HepG2 (cell line): ENCODE measurements around the gene SATB2. TPM values are rescaled to one million over a fixed set of nuclear protein-coding genes. Genes with fewer than 3 reads are reported as not detected.

Source experiments
- HNRNPK ChIP-seq: fragments of 200-400 bp; formaldehyde crosslinking; IDR thresholded peaks from 2 replicates; pipeline ENCODE4 v1.6.1; 2018; ENCODE audit warnings: low read length, low read depth, moderate library complexity, mild to moderate bottlenecking; ENCODE audit not compliant: poor library complexity, severe bottlenecking
- MIER3 ChIP-seq: IDR thresholded peaks from 2 replicates; pipeline ENCODE4 v1.6.1; 2016; ENCODE audit warnings: missing compliant biosample characterization, borderline replicate concordance
- TP53 ChIP-seq: sonication (generic); formaldehyde crosslinking; conservative IDR thresholded peaks from 2 replicates; pipeline ENCODE4 v1.4.0; 2020; ENCODE audit warnings: missing genetic modification reagents
- WIZ ChIP-seq: sonication (generic); formaldehyde crosslinking; IDR thresholded peaks from 2 replicates; pipeline ENCODE4 v1.5.1; 2020; ENCODE audit warnings: mild to moderate bottlenecking, missing genetic modification reagents
- XRCC5 ChIP-seq: fragments of 200-400 bp; formaldehyde crosslinking; optimal IDR thresholded peaks from 2 replicates; pipeline ENCODE3; 2017; ENCODE audit warnings: mild to moderate bottlenecking, low read length
- ZFP36L1 ChIP-seq: sonication (generic); formaldehyde crosslinking; IDR thresholded peaks from 2 replicates; pipeline ENCODE4 v1.8.0; 2022; ENCODE audit warnings: mild to moderate bottlenecking, missing genetic modification reagents, moderate library complexity
- ZNF292 ChIP-seq: sonication (generic); formaldehyde crosslinking; IDR thresholded peaks from 2 replicates; pipeline ENCODE4 v1.8.1; 2022; ENCODE audit warnings: mild to moderate bottlenecking, low read depth, missing genetic modification reagents, borderline replicate concordance
- ZNF547 ChIP-seq: sonication (generic); formaldehyde crosslinking; IDR thresholded peaks from 2 replicates; pipeline ENCODE4 v1.5.1; 2020; ENCODE audit warnings: mild to moderate bottlenecking, missing genetic modification reagents
- ZNF792 ChIP-seq: IDR thresholded peaks from 2 replicates; pipeline ENCODE4 v1.6.1; 2016
- ZSCAN31 ChIP-seq: sonication (generic); formaldehyde crosslinking; IDR thresholded peaks from 2 replicates; pipeline ENCODE4 v1.5.0; 2020; ENCODE audit warnings: low read depth, mild to moderate bottlenecking, missing genetic modification reagents
- polyA plus RNA-seq, 8 experiments: library from polyadenylated mRNA; depleted of rRNA in 3 of 8; stranded (reverse) in 7 of 8; unstranded in 1 of 8; fragments of >200 nt; fragmentation: Illumina TruSeq in 4 of 8; extraction: Trizol in 4 of 8; gene quantifications; 2 replicates each; pipeline versions ENCODE4 v1.2.1 to v1.2.3, GENCODE V29; 2011 to 2016; ENCODE audit warnings: low read depth in 4 of 8, missing spikeins in 1 of 8, mixed read lengths in 1 of 8; ENCODE audit not compliant: insufficient read depth in 1 of 8
- total RNA-seq, 5 experiments: library from RNA; depleted of rRNA; stranded (reverse); fragments of >200 nt; fragmentation: Illumina TruSeq; extraction: Trizol; gene quantifications; 2 replicates each; pipeline ENCODE4 v1.2.3, GENCODE V29; 2016; ENCODE audit warnings: low read depth in 1 of 5
- TF ChIP-seq, protein P1 (sequence below): sonication (generic); formaldehyde crosslinking; IDR thresholded peaks from 2 replicates; pipeline ENCODE4 v1.5.1; 2020; ENCODE audit warnings: missing genetic modification reagents, mild to moderate bottlenecking, borderline replicate concordance
- TF ChIP-seq, protein P2 (sequence below): sonication (generic); formaldehyde crosslinking; IDR thresholded peaks from 2 replicates; pipeline ENCODE4 v1.4.0; 2020; ENCODE audit warnings: missing genetic modification reagents
- TF ChIP-seq, protein P3 (sequence below): sonication (generic); formaldehyde crosslinking; IDR thresholded peaks from 2 replicates; pipeline ENCODE4 v1.4.0; 2020; ENCODE audit warnings: missing genetic modification reagents
- TF ChIP-seq, protein P4 (sequence below): sonication (generic); formaldehyde crosslinking; conservative IDR thresholded peaks from 2 replicates; pipeline ENCODE4 v1.4.0; 2020; ENCODE audit warnings: missing genetic modification reagents

SATB2 gene
- total and polyA plus RNA-seq, 2 of the 13 experiments (the other 11 are each of a cell fraction or from before 2014, with no cell fraction given) = 2.5 to 5.5 TPM

GRCh38 chr2:199462956-199463692 lies 5.4 kb upstream of the SATB2 start (continued):
- TF ChIP-seq, protein P1, sequence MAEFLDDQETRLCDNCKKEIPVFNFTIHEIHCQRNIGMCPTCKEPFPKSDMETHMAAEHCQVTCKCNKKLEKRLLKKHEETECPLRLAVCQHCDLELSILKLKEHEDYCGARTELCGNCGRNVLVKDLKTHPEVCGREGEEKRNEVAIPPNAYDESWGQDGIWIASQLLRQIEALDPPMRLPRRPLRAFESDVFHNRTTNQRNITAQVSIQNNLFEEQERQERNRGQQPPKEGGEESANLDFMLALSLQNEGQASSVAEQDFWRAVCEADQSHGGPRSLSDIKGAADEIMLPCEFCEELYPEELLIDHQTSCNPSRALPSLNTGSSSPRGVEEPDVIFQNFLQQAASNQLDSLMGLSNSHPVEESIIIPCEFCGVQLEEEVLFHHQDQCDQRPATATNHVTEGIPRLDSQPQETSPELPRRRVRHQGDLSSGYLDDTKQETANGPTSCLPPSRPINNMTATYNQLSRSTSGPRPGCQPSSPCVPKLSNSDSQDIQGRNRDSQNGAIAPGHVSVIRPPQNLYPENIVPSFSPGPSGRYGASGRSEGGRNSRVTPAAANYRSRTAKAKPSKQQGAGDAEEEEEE (CRISPR knock-in tag) = no peak
- TF ChIP-seq HNRNPK = peak; percentile 26
- TF ChIP-seq, protein P2, sequence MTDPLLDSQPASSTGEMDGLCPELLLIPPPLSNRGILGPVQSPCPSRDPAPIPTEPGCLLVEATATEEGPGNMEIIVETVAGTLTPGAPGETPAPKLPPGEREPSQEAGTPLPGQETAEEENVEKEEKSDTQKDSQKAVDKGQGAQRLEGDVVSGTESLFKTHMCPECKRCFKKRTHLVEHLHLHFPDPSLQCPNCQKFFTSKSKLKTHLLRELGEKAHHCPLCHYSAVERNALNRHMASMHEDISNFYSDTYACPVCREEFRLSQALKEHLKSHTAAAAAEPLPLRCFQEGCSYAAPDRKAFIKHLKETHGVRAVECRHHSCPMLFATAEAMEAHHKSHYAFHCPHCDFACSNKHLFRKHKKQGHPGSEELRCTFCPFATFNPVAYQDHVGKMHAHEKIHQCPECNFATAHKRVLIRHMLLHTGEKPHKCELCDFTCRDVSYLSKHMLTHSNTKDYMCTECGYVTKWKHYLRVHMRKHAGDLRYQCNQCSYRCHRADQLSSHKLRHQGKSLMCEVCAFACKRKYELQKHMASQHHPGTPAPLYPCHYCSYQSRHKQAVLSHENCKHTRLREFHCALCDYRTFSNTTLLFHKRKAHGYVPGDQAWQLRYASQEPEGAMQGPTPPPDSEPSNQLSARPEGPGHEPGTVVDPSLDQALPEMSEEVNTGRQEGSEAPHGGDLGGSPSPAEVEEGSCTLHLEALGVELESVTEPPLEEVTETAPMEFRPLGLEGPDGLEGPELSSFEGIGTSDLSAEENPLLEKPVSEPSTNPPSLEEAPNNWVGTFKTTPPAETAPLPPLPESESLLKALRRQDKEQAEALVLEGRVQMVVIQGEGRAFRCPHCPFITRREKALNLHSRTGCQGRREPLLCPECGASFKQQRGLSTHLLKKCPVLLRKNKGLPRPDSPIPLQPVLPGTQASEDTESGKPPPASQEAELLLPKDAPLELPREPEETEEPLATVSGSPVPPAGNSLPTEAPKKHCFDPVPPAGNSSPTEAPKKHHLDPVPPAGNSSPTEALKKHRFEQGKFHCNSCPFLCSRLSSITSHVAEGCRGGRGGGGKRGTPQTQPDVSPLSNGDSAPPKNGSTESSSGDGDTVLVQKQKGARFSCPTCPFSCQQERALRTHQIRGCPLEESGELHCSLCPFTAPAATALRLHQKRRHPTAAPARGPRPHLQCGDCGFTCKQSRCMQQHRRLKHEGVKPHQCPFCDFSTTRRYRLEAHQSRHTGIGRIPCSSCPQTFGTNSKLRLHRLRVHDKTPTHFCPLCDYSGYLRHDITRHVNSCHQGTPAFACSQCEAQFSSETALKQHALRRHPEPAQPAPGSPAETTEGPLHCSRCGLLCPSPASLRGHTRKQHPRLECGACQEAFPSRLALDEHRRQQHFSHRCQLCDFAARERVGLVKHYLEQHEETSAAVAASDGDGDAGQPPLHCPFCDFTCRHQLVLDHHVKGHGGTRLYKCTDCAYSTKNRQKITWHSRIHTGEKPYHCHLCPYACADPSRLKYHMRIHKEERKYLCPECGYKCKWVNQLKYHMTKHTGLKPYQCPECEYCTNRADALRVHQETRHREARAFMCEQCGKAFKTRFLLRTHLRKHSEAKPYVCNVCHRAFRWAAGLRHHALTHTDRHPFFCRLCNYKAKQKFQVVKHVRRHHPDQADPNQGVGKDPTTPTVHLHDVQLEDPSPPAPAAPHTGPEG = 0 out of 2 replicates have a peak, but pooled peaks have one; percentile 40
- 0 out of 2 replicates have a peak, but pooled peaks have one; percentile 29 for TF ChIP-seq ZNF792 (CRISPR knock-in tag)
- TF ChIP-seq, protein P3, sequence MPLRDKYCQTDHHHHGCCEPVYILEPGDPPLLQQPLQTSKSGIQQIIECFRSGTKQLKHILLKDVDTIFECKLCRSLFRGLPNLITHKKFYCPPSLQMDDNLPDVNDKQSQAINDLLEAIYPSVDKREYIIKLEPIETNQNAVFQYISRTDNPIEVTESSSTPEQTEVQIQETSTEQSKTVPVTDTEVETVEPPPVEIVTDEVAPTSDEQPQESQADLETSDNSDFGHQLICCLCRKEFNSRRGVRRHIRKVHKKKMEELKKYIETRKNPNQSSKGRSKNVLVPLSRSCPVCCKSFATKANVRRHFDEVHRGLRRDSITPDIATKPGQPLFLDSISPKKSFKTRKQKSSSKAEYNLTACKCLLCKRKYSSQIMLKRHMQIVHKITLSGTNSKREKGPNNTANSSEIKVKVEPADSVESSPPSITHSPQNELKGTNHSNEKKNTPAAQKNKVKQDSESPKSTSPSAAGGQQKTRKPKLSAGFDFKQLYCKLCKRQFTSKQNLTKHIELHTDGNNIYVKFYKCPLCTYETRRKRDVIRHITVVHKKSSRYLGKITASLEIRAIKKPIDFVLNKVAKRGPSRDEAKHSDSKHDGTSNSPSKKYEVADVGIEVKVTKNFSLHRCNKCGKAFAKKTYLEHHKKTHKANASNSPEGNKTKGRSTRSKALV = peak; percentile 67; the same call in 1 of the 2 replicates
- TF ChIP-seq ZFP36L1 = 0 out of 2 replicates have a peak, but pooled peaks have one; percentile 77
- TF ChIP-seq, protein P4, sequence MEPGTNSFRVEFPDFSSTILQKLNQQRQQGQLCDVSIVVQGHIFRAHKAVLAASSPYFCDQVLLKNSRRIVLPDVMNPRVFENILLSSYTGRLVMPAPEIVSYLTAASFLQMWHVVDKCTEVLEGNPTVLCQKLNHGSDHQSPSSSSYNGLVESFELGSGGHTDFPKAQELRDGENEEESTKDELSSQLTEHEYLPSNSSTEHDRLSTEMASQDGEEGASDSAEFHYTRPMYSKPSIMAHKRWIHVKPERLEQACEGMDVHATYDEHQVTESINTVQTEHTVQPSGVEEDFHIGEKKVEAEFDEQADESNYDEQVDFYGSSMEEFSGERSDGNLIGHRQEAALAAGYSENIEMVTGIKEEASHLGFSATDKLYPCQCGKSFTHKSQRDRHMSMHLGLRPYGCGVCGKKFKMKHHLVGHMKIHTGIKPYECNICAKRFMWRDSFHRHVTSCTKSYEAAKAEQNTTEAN (CRISPR knock-in tag) = no peak
- TF ChIP-seq MIER3 (CRISPR knock-in tag) = 0 out of 2 replicates have a peak, but pooled peaks have one; percentile 20
- no peak for TF ChIP-seq ZSCAN31 (CRISPR knock-in tag)
- TF ChIP-seq WIZ (CRISPR knock-in tag) = peak; percentile 77; the same call in 1 of the 2 replicates
- no peak for TF ChIP-seq ZNF292 (CRISPR knock-in tag)
- TF ChIP-seq ZNF547 (CRISPR knock-in tag) = peak; percentile 72
- TF ChIP-seq XRCC5 = peak; percentile 93
- no peak for TF ChIP-seq TP53
